Measurements from ENCODE around the gene TNFSF4.

- TF ChIP-seq EZH2 (IDR thresholded peaks at IDR 0.05; ENCODE audit: insufficient read depth, poor library complexity, severe bottlenecking) (no peak), EZH2phosphoT487 (IDR thresholded peaks at IDR 0.05; ENCODE audit: insufficient read depth, low read depth) (no peak)
These were observed 1.7 kb upstream of the TNFSF4 start for GRCh38 chr1:173208868-173209267.
